Endothelial cell of umbilical vein (primary cell): ENCODE results near the gene PTPN14. TPM values are rescaled to one million over a fixed set of nuclear protein-coding genes. Genes with fewer than 3 reads are reported as not detected.
"Not testable (repeated sequence)": the region's sequence is repeated elsewhere in the genome, so short reads cannot be mapped to it uniquely, and the experiment has no call there.

Experiments
- BruUV-seq: library from RNA; stranded (reverse); fragments of 400-500 nt; replicated peaks from 2 replicates; lab custom pipeline; 2021; lab: Mats Ljungman, UMichigan
- CTCF ChIA-PET: fragments of 300-600, 350-600 bp; sonication (Branson Sonifier 250); formaldehyde crosslinking; loops from one replicate; lab custom pipeline; 2021; ENCODE audit warnings: antibody characterized with exemption, inconsistent platforms; lab: Charles Lee
- POLR2A ChIA-PET: fragments of 300-600, 350-600 bp; sonication (Branson Sonifier 250); formaldehyde crosslinking; loops from one replicate; lab custom pipeline; 2021; ENCODE audit warnings: antibody characterized with exemption, inconsistent platforms; lab: Charles Lee
- DNase-seq: peaks from one replicate; pipeline ENCODE4 v3.0.0-alpha.2; 2011; ENCODE audit warnings: low read depth, low spot score
- FAIRE-seq: peaks from 2 replicates; lab custom pipeline; 2011; peaks lifted over from hg19 to GRCh38; lab: Jason Lieb, UNC
- H2AFZ ChIP-seq: 2 replicates; pipeline ENCODE4 v1.6.0; 2012; ENCODE audit warnings: low read depth, low read length, control low read depth, inconsistent platforms
- H3K27ac ChIP-seq: 2 replicates; pipeline ENCODE4 v1.5.1; 2011; ENCODE audit warnings: low read depth, mild to moderate bottlenecking, control low read depth, low read length, moderate library complexity; ENCODE audit not compliant: insufficient read depth
- H3K27me3 ChIP-seq, 2 experiments: 2 replicates each; pipeline versions ENCODE4 v1.6.0 to v1.6.1; 2011; ENCODE audit warnings: low read length in 2 of 2, mixed read lengths in 1 of 2; ENCODE audit not compliant: control insufficient read depth in 2 of 2, insufficient read depth in 2 of 2
- H3K36me3 ChIP-seq, 2 experiments: 2 replicates in 1 of 2; 3 replicates in 1 of 2; pipeline ENCODE4 v1.5.1; 2011; ENCODE audit warnings: low read length in 2 of 2, mild to moderate bottlenecking in 1 of 2, moderate library complexity in 1 of 2; ENCODE audit not compliant: control insufficient read depth in 2 of 2, insufficient read depth in 2 of 2; ENCODE audit errors: extremely low read depth in 1 of 2
- H3K4me1 ChIP-seq: 3 replicates; pipeline ENCODE4 v1.5.1; 2011; ENCODE audit warnings: mild to moderate bottlenecking, low read length; ENCODE audit not compliant: control insufficient read depth, insufficient read depth; ENCODE audit errors: extremely low read depth
- H3K4me2 ChIP-seq: 2 replicates; pipeline ENCODE4 v1.6.1; 2011; ENCODE audit warnings: low read length, control low read depth, mixed read lengths; ENCODE audit not compliant: insufficient read depth
- H3K4me3 ChIP-seq, 3 experiments: fragments of 200-600 bp in 1 of 3; sonication (generic), shearing (Covaris generic) in 1 of 3; replicated peaks in 1 of 3; 2 replicates each; pipeline ENCODE4 v1.5.1; 2011 to 2016; ENCODE audit warnings: control low read depth in 3 of 3, low read length in 3 of 3, mild to moderate bottlenecking in 2 of 3, inconsistent platforms in 1 of 3, low read depth in 1 of 3, moderate library complexity in 1 of 3; ENCODE audit not compliant: insufficient read depth in 1 of 3
- H3K79me2 ChIP-seq: 2 replicates; pipeline ENCODE4 v1.6.0; 2012; ENCODE audit warnings: low read length, inconsistent platforms; ENCODE audit not compliant: control insufficient read depth, insufficient read depth
- H3K9ac ChIP-seq: replicated peaks from 2 replicates; pipeline ENCODE3; 2011; ENCODE audit warnings: low read length, control low read depth; ENCODE audit not compliant: insufficient read depth; ENCODE audit errors: extremely low read depth
- H3K9me1 ChIP-seq: replicated peaks from 3 replicates; pipeline ENCODE4 v1.6.0; 2011; ENCODE audit warnings: mild to moderate bottlenecking, low read length; ENCODE audit not compliant: control insufficient read depth, insufficient read depth; ENCODE audit errors: extremely low read depth
- H3K9me3 ChIP-seq: replicated peaks from 2 replicates; pipeline ENCODE4 v1.5.1; 2012; ENCODE audit warnings: low read length, inconsistent platforms; ENCODE audit not compliant: control insufficient read depth, insufficient read depth
- H4K20me1 ChIP-seq: replicated peaks from 2 replicates; pipeline ENCODE3; 2011; ENCODE audit warnings: mild to moderate bottlenecking, low read length; ENCODE audit not compliant: control insufficient read depth, insufficient read depth; ENCODE audit errors: extremely low read depth
- EZH2 ChIP-seq: IDR thresholded peaks from 2 replicates; pipeline ENCODE4 v1.6.1; 2012; ENCODE audit warnings: borderline replicate concordance, low read depth, mild to moderate bottlenecking, moderate library complexity, low read length, inconsistent platforms; ENCODE audit not compliant: severe bottlenecking
- FOS ChIP-seq: IDR thresholded peaks from 2 replicates; pipeline ENCODE4 v1.6.1; 2011; ENCODE audit warnings: mild to moderate bottlenecking, low read length, moderate library complexity, borderline replicate concordance; ENCODE audit not compliant: insufficient read depth
- GATA2 ChIP-seq: IDR thresholded peaks from 2 replicates; pipeline ENCODE4 v1.7.0; 2011; ENCODE audit warnings: low read depth, mild to moderate bottlenecking, moderate library complexity, mixed read lengths, low read length; ENCODE audit not compliant: insufficient read length, insufficient read depth
- JUN ChIP-seq: IDR thresholded peaks from 2 replicates; pipeline ENCODE4 v1.6.1; 2011; ENCODE audit warnings: borderline replicate concordance, low read depth; ENCODE audit not compliant: insufficient read length, insufficient read depth
- MYC ChIP-seq: IDR thresholded peaks from one replicate; pipeline ENCODE4 v1.6.1; 2011; ENCODE audit warnings: mild to moderate bottlenecking, low read depth, low read length
- POLR2A ChIP-seq: IDR thresholded peaks from 2 replicates; pipeline ENCODE4 v1.6.1; 2012; ENCODE audit warnings: low read depth, mild to moderate bottlenecking, control low read depth, low read length
- POLR2AphosphoS5 ChIP-seq: IDR thresholded peaks from 2 replicates; pipeline ENCODE4 v1.6.1; 2012; ENCODE audit warnings: low read depth, mild to moderate bottlenecking, control low read depth, low read length, moderate library complexity; ENCODE audit not compliant: insufficient read depth
- dilution Hi-C: fragments of 300-500 bp; cut with MboI; formaldehyde crosslinking; loops from one replicate; pipeline ENCODE4 v1.15.0; 2019; ENCODE audit warnings: low sequenced_read_pairs; ENCODE audit not compliant: extremely low pct_ligation_motif_present
- intact Hi-C: fragments of 100-400 bp; cut with micrococcal nuclease; formaldehyde crosslinking; loops from one replicate; pipeline ENCODE4 v1.10.0; 2022
- polyA plus RNA-seq, 4 experiments: library from polyadenylated mRNA; depleted of rRNA in 3 of 4; stranded (reverse) in 3 of 4; unstranded in 1 of 4; fragments of >200 nt; gene quantifications; 2 replicates each; pipeline versions ENCODE4 v1.2.1 to v1.2.3, GENCODE V29; 2011 to 2012; ENCODE audit warnings: missing spikeins in 1 of 4
- total RNA-seq: library from RNA; stranded (reverse); gene quantifications from 2 replicates; pipeline ENCODE4 v1.2.3, GENCODE V29; 2021
- TF ChIP-seq, protein P1 (sequence below): IDR thresholded peaks from 2 replicates; pipeline ENCODE4 v1.6.1; 2011; ENCODE audit not compliant: insufficient read depth, insufficient read length
- TF ChIP-seq, protein P2 (sequence below), 2 donors: IDR thresholded peaks; 1 replicate in 1 of 2; 2 replicates in 1 of 2; pipeline ENCODE4 v1.5.1; 2011; ENCODE audit warnings: low read length in 2 of 2, mild to moderate bottlenecking in 2 of 2, moderate library complexity in 2 of 2, control low read depth in 1 of 2, inconsistent platforms in 1 of 2, low read depth in 1 of 2; ENCODE audit not compliant: insufficient read depth in 1 of 2; ENCODE audit errors: extremely low read depth in 1 of 2

The PTPN14 gene
- total and polyA plus RNA-seq, 2 donors (not counting 3 experiments of a cell fraction or from before 2014, with no cell fraction given), result 18.5 to 93.0 TPM

DNA sequence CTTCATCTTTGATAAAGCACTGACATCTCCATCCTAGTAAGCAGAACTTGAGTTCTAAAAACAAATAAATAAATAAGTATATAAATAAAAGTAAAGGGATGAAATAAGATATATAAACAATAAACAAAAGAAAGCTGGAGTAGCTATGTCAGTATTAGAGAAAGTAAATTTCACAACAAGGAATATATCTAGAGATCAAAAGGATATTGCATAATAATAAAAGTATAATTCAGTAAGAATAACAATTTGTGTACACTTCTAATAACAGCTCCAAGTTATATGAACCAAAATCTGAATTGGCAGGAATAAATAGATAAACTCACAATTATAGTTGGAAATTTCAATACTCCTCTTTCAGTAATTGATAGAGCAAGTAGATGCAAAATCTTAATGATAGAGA is 41.8 kb upstream of the PTPN14 start:
- DNase-seq (no peak), FAIRE-seq (no peak)
- H3K79me2 ChIP-seq, result no peaks in the 10 kb centered on the region
- H3K9me1 ChIP-seq, result no peaks in the 10 kb centered on the region
- intact Hi-C loops, result no loop called here
- H4K20me1 ChIP-seq, result no peaks in the 10 kb centered on the region
- no peak overlapping the region for H3K4me2 ChIP-seq
- no peaks in the 10 kb centered on the region for H3K36me3 ChIP-seq
- dilution Hi-C loops, result loop anchor here (25.0 kb wide), 1 partner anchor 256 kb away; no protein-coding TSS in a partner anchor
- no peak overlapping the region for H2AFZ ChIP-seq
- BruUV-seq, result no TSS peak
- no peak overlapping the region for H3K9ac ChIP-seq
- H3K9me3 ChIP-seq, result no peaks in the 10 kb centered on the region
- no peaks in the 10 kb centered on the region for H3K27me3 ChIP-seq
- H3K4me1 ChIP-seq, result no peaks in the 10 kb centered on the region
- H3K27ac ChIP-seq, result no peak overlapping the region
- no peak for TF ChIP-seq JUN
- TF ChIP-seq, protein P1, sequence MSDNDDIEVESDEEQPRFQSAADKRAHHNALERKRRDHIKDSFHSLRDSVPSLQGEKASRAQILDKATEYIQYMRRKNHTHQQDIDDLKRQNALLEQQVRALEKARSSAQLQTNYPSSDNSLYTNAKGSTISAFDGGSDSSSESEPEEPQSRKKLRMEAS, result no peak
- no peak for TF ChIP-seq POLR2AphosphoS5
- TF ChIP-seq EZH2, result no peak
- no peak for TF ChIP-seq POLR2A
- no peak for TF ChIP-seq FOS
- TF ChIP-seq, protein P2, sequence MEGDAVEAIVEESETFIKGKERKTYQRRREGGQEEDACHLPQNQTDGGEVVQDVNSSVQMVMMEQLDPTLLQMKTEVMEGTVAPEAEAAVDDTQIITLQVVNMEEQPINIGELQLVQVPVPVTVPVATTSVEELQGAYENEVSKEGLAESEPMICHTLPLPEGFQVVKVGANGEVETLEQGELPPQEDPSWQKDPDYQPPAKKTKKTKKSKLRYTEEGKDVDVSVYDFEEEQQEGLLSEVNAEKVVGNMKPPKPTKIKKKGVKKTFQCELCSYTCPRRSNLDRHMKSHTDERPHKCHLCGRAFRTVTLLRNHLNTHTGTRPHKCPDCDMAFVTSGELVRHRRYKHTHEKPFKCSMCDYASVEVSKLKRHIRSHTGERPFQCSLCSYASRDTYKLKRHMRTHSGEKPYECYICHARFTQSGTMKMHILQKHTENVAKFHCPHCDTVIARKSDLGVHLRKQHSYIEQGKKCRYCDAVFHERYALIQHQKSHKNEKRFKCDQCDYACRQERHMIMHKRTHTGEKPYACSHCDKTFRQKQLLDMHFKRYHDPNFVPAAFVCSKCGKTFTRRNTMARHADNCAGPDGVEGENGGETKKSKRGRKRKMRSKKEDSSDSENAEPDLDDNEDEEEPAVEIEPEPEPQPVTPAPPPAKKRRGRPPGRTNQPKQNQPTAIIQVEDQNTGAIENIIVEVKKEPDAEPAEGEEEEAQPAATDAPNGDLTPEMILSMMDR (IDR thresholded peaks at IDR 0.05; ENCODE audit: extremely low read depth in 1 of 2, insufficient read depth in 1 of 2, low read depth in 1 of 2, low read length in 2 of 2), result no peak
- no peak for TF ChIP-seq MYC
- no peak for TF ChIP-seq GATA2
- no peak overlapping the region for H3K4me3 ChIP-seq
- ChIA-PET CTCF (interaction anchor here (0.8 to 4.7 kb wide), 9 partner anchors 8 to 930 kb away, joined by 3 to 58 read pairs (median 6); no protein-coding TSS in a partner anchor), POLR2A (no interaction called here)

DNA sequence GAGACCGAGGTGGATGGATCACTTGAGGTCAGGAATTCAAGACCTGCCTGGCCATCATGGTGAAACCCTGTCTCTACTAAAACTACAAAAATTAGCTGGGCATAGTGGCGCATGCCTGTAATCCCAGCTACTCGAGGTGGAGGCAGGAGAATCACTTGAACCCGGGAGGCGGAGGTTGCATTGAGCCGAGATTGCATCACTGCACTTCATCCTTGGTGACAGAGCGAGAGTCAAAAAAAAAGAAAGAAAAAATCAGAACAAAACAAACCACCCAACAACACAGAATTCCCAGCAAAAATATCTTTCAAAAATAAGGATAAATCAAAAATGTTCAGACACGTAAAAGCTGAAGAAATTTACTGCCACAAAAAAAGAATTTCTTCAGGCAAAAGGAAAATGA is 40.5 kb upstream of the PTPN14 start:
- FAIRE-seq, H3K9ac ChIP-seq, H3K79me2 ChIP-seq, H3K4me1 ChIP-seq, H3K9me3 ChIP-seq, H3K27ac ChIP-seq, H3K9me1 ChIP-seq, H3K27me3 ChIP-seq, intact Hi-C loops, DNase-seq, H3K4me3 ChIP-seq, H2AFZ ChIP-seq, POLR2A ChIA-PET, H4K20me1 ChIP-seq, H3K36me3 ChIP-seq, H3K4me2 ChIP-seq, BruUV-seq: not testable (repeated sequence)
- CTCF ChIA-PET, result interaction anchor here (1.0 to 4.7 kb wide), 7 partner anchors 9 to 377 kb away, joined by 3 to 58 read pairs (median 4); no protein-coding TSS in a partner anchor
- dilution Hi-C loops, result loop anchor here (25.0 kb wide), 1 partner anchor 255 kb away; no protein-coding TSS in a partner anchor
